Body of pancreas (tissue), 4 donors: ENCODE results near the gene ILRUN. TPM values are rescaled to one million over a fixed set of nuclear protein-coding genes. Genes with fewer than 3 reads are reported as not detected.

ENCODE experiments used
- ATAC-seq: fragments of 150-250 bp; one replicate; pipeline ENCODE4 v1.9.1; 2016
- DNase-seq, 4 donors: peaks; one replicate each; pipeline ENCODE4 v3.0.0-alpha.2; 2019
- H3K27ac ChIP-seq, 4 donors: fragments of 200-600 bp; sonication (generic); 1 replicate in 3 of 4; 2 replicates in 1 of 4; pipeline versions ENCODE4 v1.5.1 to v1.6.1; 2016 to 2019; ENCODE audit warnings: mild to moderate bottlenecking in 1 of 4, mixed read lengths in 1 of 4, moderate library complexity in 1 of 4
- H3K27me3 ChIP-seq, 2 donors: fragments of 200-600 bp; sonication (generic); one replicate each; pipeline ENCODE4 v1.6.0; 2016; ENCODE audit warnings: mild to moderate bottlenecking in 1 of 2
- H3K36me3 ChIP-seq, 2 donors: fragments of 200-600 bp; sonication (generic); replicated peaks in 1 of 2; 2 replicates each; pipeline ENCODE4 v1.5.1; 2016; ENCODE audit warnings: low read depth in 2 of 2; ENCODE audit not compliant: insufficient read depth in 1 of 2
- H3K4me1 ChIP-seq: fragments of 200-600 bp; sonication (generic); one replicate; pipeline ENCODE4 v1.6.0; 2016
- H3K4me3 ChIP-seq, 2 donors: fragments of 200-600 bp; sonication (generic); 1 replicate in 1 of 2; 2 replicates in 1 of 2; pipeline ENCODE4 v1.5.1; 2016 to 2019
- H3K9me3 ChIP-seq, 3 donors: fragments of 200-600 bp; sonication (generic); 1 replicate in 2 of 3; 2 replicates in 1 of 3; pipeline ENCODE4 v1.5.1; 2016
- POLR2A ChIP-seq, 3 donors: fragments of 450-650 bp; IDR thresholded peaks; one replicate each; pipeline ENCODE4 v1.6.1; 2016; ENCODE audit warnings: antibody characterized with exemption in 3 of 3, mild to moderate bottlenecking in 2 of 3
- WGBS, 2 donors: methylation state at CpG; one replicate each; pipeline ENCODE4 v1.1.5; 2017; 5-methylcytosine and 5-hydroxymethylcytosine counted together
- intact Hi-C: fragments of 100-400 bp; cut with DNase I; formaldehyde crosslinking; loops from one replicate; pipeline ENCODE4 v1.15.1; 2023
- total RNA-seq, 2 donors: library from RNA; depleted of rRNA; stranded (reverse); fragments of >200 nt; gene quantifications; one replicate each; pipeline ENCODE4 v1.1.0, GENCODE V29; 2016
- TF ChIP-seq, protein P1 (sequence below), 7 experiments: fragments of 450-650 bp in 4 of 7; fragments of 200-600 bp in 3 of 7; sonication (generic) in 3 of 7; IDR thresholded peaks; one replicate each; pipeline ENCODE4 v1.5.1; 2016 to 2019; ENCODE audit warnings: antibody characterized with exemption in 7 of 7

The ILRUN gene
- total RNA-seq, 2 donors from 2014 or later, result 24.6 to 32.6 TPM

DNA sequence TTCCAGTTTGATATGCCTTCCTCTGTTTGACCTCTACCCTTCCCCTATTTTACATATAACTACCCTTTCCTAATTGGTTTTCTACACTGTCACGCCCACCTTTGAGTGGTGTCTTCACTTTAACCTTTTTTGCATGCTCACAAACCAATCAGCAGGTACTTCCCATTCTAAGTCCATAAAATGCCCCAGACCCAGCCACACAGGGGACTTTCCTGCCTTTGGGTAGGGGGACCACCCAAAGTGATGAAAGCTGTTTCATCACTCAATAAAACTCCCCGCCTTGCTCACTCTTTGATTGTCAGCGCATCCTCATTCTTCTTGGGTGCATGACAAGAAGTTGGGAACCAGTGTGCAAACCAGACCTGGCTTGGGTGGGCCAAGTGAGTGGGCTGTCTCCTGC is 40.3 kb upstream of the ILRUN start:
- DNase-seq (no peak), ATAC-seq (no peak)
- Histone ChIP-seq H3K27ac (no peak overlapping the region), H3K36me3 (no peaks in the 10 kb centered on the region), H3K4me3 (no peak overlapping the region), H3K9me3 (no peaks in the 10 kb centered on the region), H3K4me1 (no peaks in the 10 kb centered on the region), H3K27me3 (no peaks in the 10 kb centered on the region)
- 97 to 98% methylated on average over 3 of the region's 3 CpGs for WGBS, 2 donors
- intact Hi-C loops, result no loop called here
- TF ChIP-seq POLR2A (IDR thresholded peaks at IDR 0.05), result no peak
- TF ChIP-seq, protein P1, sequence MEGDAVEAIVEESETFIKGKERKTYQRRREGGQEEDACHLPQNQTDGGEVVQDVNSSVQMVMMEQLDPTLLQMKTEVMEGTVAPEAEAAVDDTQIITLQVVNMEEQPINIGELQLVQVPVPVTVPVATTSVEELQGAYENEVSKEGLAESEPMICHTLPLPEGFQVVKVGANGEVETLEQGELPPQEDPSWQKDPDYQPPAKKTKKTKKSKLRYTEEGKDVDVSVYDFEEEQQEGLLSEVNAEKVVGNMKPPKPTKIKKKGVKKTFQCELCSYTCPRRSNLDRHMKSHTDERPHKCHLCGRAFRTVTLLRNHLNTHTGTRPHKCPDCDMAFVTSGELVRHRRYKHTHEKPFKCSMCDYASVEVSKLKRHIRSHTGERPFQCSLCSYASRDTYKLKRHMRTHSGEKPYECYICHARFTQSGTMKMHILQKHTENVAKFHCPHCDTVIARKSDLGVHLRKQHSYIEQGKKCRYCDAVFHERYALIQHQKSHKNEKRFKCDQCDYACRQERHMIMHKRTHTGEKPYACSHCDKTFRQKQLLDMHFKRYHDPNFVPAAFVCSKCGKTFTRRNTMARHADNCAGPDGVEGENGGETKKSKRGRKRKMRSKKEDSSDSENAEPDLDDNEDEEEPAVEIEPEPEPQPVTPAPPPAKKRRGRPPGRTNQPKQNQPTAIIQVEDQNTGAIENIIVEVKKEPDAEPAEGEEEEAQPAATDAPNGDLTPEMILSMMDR (IDR thresholded peaks at IDR 0.05), result no peak

DNA sequence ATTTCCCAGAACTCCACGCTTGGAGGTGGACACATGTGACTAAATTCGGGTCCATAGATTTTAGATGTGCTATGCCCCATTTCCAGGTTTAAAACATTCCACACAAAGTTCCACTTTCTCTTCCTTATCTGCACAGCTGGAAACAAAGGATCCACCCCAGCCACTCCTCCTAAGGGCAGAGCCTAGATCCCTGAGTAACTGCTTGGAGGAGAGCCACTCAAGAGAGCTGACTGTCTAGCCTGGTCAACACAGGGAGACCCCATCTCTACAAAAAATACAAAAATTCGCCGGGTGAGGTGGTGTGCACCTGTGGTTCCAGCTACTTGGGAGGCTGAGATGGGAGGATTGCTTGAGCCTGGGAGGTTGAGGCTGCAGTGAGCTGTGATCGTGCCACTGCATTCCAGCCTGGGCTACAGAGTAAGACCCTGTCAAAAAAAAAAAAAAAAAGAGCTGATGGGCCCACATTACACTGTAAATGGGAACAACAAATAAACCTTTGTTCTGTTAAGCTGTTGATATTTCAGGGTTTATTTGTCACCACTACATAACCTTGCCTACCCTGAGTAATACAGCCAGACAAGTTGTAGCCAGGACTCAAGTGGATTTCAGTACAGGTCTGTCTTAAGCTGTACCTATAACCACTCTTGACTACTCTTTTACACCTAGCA is 35.0 kb upstream of the ILRUN start:
- ATAC-seq (no peak), DNase-seq (no peak)
- Histone ChIP-seq H3K4me1 (no peaks in the 10 kb centered on the region), H3K27me3 (no peaks in the 10 kb centered on the region), H3K9me3 (no peaks in the 10 kb centered on the region), H3K36me3 (no peaks in the 10 kb centered on the region), H3K4me3 (no peak overlapping the region), H3K27ac (no peak overlapping the region)
- 71 to 92% methylated on average over 5 of the region's 5 CpGs for WGBS, 2 donors
- TF ChIP-seq POLR2A (IDR thresholded peaks at IDR 0.05), result no peak
- TF ChIP-seq, protein P1 (IDR thresholded peaks at IDR 0.05), result no peak
- intact Hi-C loops, result no loop called here

DNA sequence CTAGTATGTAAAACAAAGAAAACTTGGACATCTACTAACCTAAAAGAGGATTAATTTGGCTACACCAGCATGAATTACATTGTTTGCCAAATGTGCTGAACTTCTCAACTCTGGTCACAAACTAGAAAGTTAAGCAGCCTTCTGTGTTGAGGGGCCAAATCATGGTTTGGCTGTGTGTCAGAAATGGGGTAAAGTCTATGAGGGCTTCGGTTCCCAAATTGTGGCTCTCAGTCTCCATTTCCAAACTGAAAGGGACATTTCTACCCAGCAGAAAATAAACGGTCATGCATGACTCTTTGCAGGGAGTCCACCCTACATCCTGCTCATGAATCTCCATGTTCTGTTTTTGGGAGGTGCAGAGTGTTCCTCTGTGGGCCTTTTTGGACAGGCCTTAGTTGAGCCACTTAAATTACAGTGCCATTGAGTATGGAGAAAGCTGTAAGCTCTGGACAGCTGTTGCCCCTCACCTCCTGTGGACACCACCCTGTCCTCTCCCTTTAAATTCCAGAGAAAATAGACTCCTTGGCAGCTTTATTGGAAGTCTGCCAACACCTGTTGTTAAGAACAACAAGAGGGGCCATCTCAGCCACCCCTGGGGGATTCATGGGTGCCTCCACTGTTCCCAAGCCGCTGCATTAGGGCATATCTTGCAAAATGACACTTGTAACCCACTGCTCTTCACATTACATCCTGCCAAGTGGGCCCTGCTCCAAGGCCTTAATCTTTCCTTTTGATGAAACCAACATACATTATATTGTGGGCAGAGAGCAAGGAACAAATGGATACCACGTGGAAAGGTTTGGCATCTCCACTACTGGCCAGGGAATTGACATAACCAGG is 33.3 kb upstream of the ILRUN start:
- no peak for ATAC-seq

DNA sequence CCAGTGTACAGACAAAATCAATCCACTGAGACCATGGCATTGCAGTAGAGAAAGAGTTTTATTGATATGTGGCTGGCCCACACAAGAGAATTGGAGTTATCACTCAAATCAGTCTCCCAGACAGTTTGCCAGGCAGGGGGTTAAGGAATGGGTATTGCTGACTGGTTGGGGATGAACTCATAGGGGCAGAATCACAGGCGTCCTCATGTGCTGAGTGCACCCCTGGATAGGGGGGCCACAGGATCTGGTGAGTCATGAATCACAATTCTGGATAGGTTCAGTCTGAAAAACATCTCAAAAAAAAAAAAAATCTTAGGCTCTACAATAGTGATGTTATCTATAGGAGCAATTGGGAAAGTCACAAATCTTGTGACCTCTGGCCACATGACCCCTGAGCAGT is 29.5 kb upstream of the ILRUN start:
- no peaks in the 10 kb centered on the region for H3K9me3 ChIP-seq
- H3K27me3 ChIP-seq, result no peaks in the 10 kb centered on the region
- DNase-seq, result no peak
- H3K4me1 ChIP-seq, result no peaks in the 10 kb centered on the region
- no peak overlapping the region for H3K27ac ChIP-seq
- H3K4me3 ChIP-seq, result no peak overlapping the region
- TF ChIP-seq POLR2A (IDR thresholded peaks at IDR 0.05), result no peak
- TF ChIP-seq, protein P1 (IDR thresholded peaks at IDR 0.05), result no peak
- intact Hi-C loops, result no loop called here
- ATAC-seq, result no peak
- H3K36me3 ChIP-seq, result no peaks in the 10 kb centered on the region
- WGBS, 2 donors, result 82 to 92% methylated on average over 1 of the region's 1 CpG

More for the DNA sequence above, 33.3 kb upstream of the ILRUN start:
- no peak for DNase-seq
- Histone ChIP-seq H3K27me3 (no peaks in the 10 kb centered on the region), H3K4me1 (no peaks in the 10 kb centered on the region), H3K4me3 (no peak overlapping the region), H3K36me3 (no peaks in the 10 kb centered on the region), H3K9me3 (no peaks in the 10 kb centered on the region), H3K27ac (no peak overlapping the region)
- WGBS, 2 donors, result 74 to 78% methylated on average over 4 of the region's 4 CpGs
- intact Hi-C loops, result no loop called here
- TF ChIP-seq, protein P1 (IDR thresholded peaks at IDR 0.05), result no peak
- no peak for TF ChIP-seq POLR2A (IDR thresholded peaks at IDR 0.05)
